HCT116 (cell line): Measurements from ENCODE around the gene SWAP70. TPM values are rescaled to one million over a fixed set of nuclear protein-coding genes. Genes with fewer than 3 reads are reported as not detected.

Experiments used
- ATAC-seq: fragments of 200-7000 bp; cut with Tn5 transposase; 2 replicates; pipeline ENCODE4 v1.9.1; 2020; ENCODE audit warnings: mild to moderate bottlenecking, moderate library complexity
- BruUV-seq: library from RNA; stranded (reverse); fragments of 400-500 nt; replicated peaks from 2 replicates; lab custom pipeline; 2021; lab: Mats Ljungman, UMichigan
- CTCF ChIA-PET: fragments of 300-600 bp; sonication (Branson Sonifier 250); formaldehyde crosslinking; loops from one replicate; lab custom pipeline; 2021; ENCODE audit warnings: antibody characterized with exemption; lab: Charles Lee
- POLR2A ChIA-PET: fragments of 300-600, 350-600 bp; sonication (Branson Sonifier 250); formaldehyde crosslinking; loops from one replicate; lab custom pipeline; 2021; ENCODE audit warnings: antibody characterized with exemption; lab: Charles Lee
- RAD21 ChIA-PET, 2 experiments: fragments of 300-600 bp; sonication (Branson Sonifier 250); formaldehyde crosslinking; loops; one replicate each; lab custom pipeline; 2023; ENCODE audit warnings: low total read pairs in 2 of 2; ENCODE audit not compliant: uncharacterized antibody in 2 of 2, unreplicated experiment in 2 of 2, low non-redundant PET in 1 of 2; lab: Charles Lee
- DNase-seq: peaks from one replicate; pipeline ENCODE4 v3.0.0-alpha.2; 2010; ENCODE audit warnings: low read depth, low spot score
- H2AFZ ChIP-seq: fragments of 200-600 bp; shearing (Covaris generic), sonication (generic); 2 replicates; pipeline ENCODE4 v1.6.1; 2017; ENCODE audit warnings: low read depth, mixed run types, mixed read lengths, antibody characterized with exemption, low read length; ENCODE audit not compliant: poor library complexity, severe bottlenecking
- H3K27ac ChIP-seq: 2 replicates; pipeline ENCODE4 v1.5.1; 2012; ENCODE audit warnings: low read depth, low read length
- H3K27me3 ChIP-seq: fragments of 200-600 bp; sonication (generic); 2 replicates; pipeline ENCODE4 v1.6.1; 2016; ENCODE audit warnings: mixed run types, low read length, mixed read lengths; ENCODE audit not compliant: insufficient read depth
- H3K36me3 ChIP-seq, 2 experiments: fragments of 200-500 bp in 1 of 2; fragments of 200-600 bp in 1 of 2; sonication (Bioruptor generic) in 1 of 2; sonication (generic) in 1 of 2; 2 replicates each; pipeline versions ENCODE4 v1.5.1 to v1.6.1; 2014 to 2016; ENCODE audit warnings: low read length in 2 of 2, inconsistent platforms in 1 of 2, mixed read lengths in 1 of 2, mixed run types in 1 of 2; ENCODE audit not compliant: insufficient read depth in 2 of 2, control insufficient read depth in 1 of 2
- H3K4me1 ChIP-seq, 2 experiments: fragments of 200-600 bp in 1 of 2; sonication (generic) in 1 of 2; 2 replicates each; pipeline versions ENCODE4 v1.5.1 to v1.6.1; 2012 to 2017; ENCODE audit warnings: low read length in 2 of 2, inconsistent platforms in 1 of 2, mild to moderate bottlenecking in 1 of 2, mixed read lengths in 1 of 2, mixed run types in 1 of 2, moderate library complexity in 1 of 2; ENCODE audit not compliant: insufficient read depth in 2 of 2, control insufficient read depth in 1 of 2
- H3K4me2 ChIP-seq: fragments of 200-600 bp; sonication (generic); 2 replicates; pipeline ENCODE4 v1.6.1; 2017; ENCODE audit warnings: mixed run types, low read length, mixed read lengths
- H3K4me3 ChIP-seq, 2 experiments: fragments of 200-600 bp in 1 of 2; sonication (generic) in 1 of 2; replicated peaks in 1 of 2; 2 replicates each; pipeline ENCODE4 v1.5.1; 2011 to 2016; ENCODE audit warnings: low read length in 2 of 2, control low read depth in 1 of 2, low read depth in 1 of 2, mild to moderate bottlenecking in 1 of 2, mixed read lengths in 1 of 2, mixed run types in 1 of 2
- H3K79me2 ChIP-seq: fragments of 200-600 bp; sonication (generic); 2 replicates; pipeline ENCODE4 v1.6.1; 2017; ENCODE audit warnings: mild to moderate bottlenecking, mixed run types, low read length, moderate library complexity, mixed read lengths; ENCODE audit not compliant: insufficient read depth
- H3K9ac ChIP-seq: fragments of 200-600 bp; sonication (generic); 2 replicates; pipeline ENCODE4 v1.6.1; 2016; ENCODE audit warnings: low read length, mixed read lengths
- H3K9me2 ChIP-seq: fragments of 200-600 bp; sonication (generic), shearing (Covaris generic); 2 replicates; pipeline ENCODE4 v1.6.1; 2017; ENCODE audit warnings: mixed run types, mild to moderate bottlenecking, moderate library complexity; ENCODE audit not compliant: insufficient read depth
- H3K9me3 ChIP-seq, 2 experiments: fragments of 200-500 bp in 1 of 2; fragments of 200-600 bp in 1 of 2; sonication (Bioruptor generic) in 1 of 2; sonication (generic) in 1 of 2; 2 replicates each; pipeline ENCODE4 v1.6.1; 2014 to 2017; ENCODE audit warnings: low read length in 2 of 2, mixed read lengths in 2 of 2, inconsistent platforms in 1 of 2, low read depth in 1 of 2, mild to moderate bottlenecking in 1 of 2, mixed run types in 1 of 2, moderate library complexity in 1 of 2; ENCODE audit not compliant: control insufficient read depth in 1 of 2, insufficient read depth in 1 of 2
- H4K20me1 ChIP-seq: fragments of 200-600 bp; sonication (generic), shearing (Covaris generic); 2 replicates; pipeline ENCODE4 v1.6.1; 2017; ENCODE audit warnings: mixed run types, mild to moderate bottlenecking, moderate library complexity; ENCODE audit not compliant: insufficient read depth
- CBX3 ChIP-seq: IDR thresholded peaks from 2 replicates; pipeline ENCODE4 v1.6.1; 2012; ENCODE audit warnings: low read depth
- CEBPB ChIP-seq: IDR thresholded peaks from 2 replicates; pipeline ENCODE4 v1.6.1; 2012; ENCODE audit warnings: low read depth
- ELF1 ChIP-seq: IDR thresholded peaks from 2 replicates; pipeline ENCODE4 v1.6.1; 2012; ENCODE audit warnings: low read depth, borderline replicate concordance
- EZH2phosphoT487 ChIP-seq: fragments of 200-600 bp; IDR thresholded peaks from 2 replicates; pipeline ENCODE4 v1.6.1; 2018; ENCODE audit warnings: antibody characterized with exemption, borderline replicate concordance
- RAD21 ChIP-seq: IDR thresholded peaks from 2 replicates; pipeline ENCODE4 v1.6.1; 2012; ENCODE audit warnings: low read depth, mild to moderate bottlenecking
- SIN3A ChIP-seq: IDR thresholded peaks from 2 replicates; pipeline ENCODE4 v1.6.1; 2012; ENCODE audit warnings: low read depth
- SP1 ChIP-seq: IDR thresholded peaks from 2 replicates; pipeline ENCODE4 v1.6.1; 2012; ENCODE audit warnings: low read depth
- TCF7L2 ChIP-seq: IDR thresholded peaks from 2 replicates; pipeline ENCODE4 v1.7.0; 2011; ENCODE audit warnings: borderline replicate concordance, inconsistent platforms; ENCODE audit not compliant: insufficient read depth, insufficient read length; ENCODE audit errors: extremely low read depth
- YY1 ChIP-seq: IDR thresholded peaks from 2 replicates; pipeline ENCODE4 v1.6.1; 2011; ENCODE audit warnings: low read length, low read depth, moderate library complexity, mild to moderate bottlenecking; ENCODE audit not compliant: insufficient replicate concordance; ENCODE audit errors: extremely low read depth
- ZFX ChIP-seq: fragments of 450-650 bp; IDR thresholded peaks from 2 replicates; pipeline ENCODE4 v1.6.1; 2017
- intact Hi-C: fragments of 100-400 bp; cut with micrococcal nuclease; formaldehyde crosslinking; loops from 2 replicates; pipeline ENCODE4 v1.10.0; 2022
- total RNA-seq: library from RNA; stranded (reverse); gene quantifications from one replicate; pipeline ENCODE4 v1.2.1, GENCODE V29; 2021; ENCODE audit not compliant: unreplicated experiment
- TF ChIP-seq, protein P1 (sequence below): IDR thresholded peaks from 2 replicates; pipeline ENCODE4 v1.6.1; 2011; ENCODE audit warnings: mild to moderate bottlenecking, low read length, moderate library complexity; ENCODE audit not compliant: insufficient replicate concordance; ENCODE audit errors: extremely low read depth
- TF ChIP-seq, protein P2 (sequence below): IDR thresholded peaks from 2 replicates; pipeline ENCODE4 v1.6.1; 2012

The SWAP70 gene
- total RNA-seq, 1 experiment from 2014 or later, result 20.6 TPM

DNA sequence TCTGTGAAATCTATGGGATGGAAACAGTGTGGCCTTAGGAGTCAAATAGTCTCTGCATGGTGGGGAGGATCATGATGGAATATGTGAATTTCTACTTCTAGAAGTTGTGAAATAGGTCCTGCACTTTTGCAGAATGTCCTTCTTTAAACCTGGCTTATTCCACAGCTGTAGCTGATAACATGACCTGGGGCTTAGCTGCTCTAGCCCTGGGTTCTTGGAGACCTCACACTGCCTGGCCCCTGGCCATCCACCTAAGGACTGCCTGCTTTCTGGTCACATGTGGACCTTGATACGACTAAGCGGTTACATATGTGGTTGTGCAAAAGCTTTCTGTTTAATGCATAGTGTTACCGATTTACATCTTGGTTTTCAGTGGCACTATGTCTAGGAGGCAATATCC lies 88.2 kb downstream of the SWAP70 start (continued):
- no peak for TF ChIP-seq YY1
- no peak for TF ChIP-seq SIN3A
- TF ChIP-seq ZFX, result no peak
- no peak for TF ChIP-seq EZH2phosphoT487
- TF ChIP-seq, all 23 proteins: peak for 0

DNA sequence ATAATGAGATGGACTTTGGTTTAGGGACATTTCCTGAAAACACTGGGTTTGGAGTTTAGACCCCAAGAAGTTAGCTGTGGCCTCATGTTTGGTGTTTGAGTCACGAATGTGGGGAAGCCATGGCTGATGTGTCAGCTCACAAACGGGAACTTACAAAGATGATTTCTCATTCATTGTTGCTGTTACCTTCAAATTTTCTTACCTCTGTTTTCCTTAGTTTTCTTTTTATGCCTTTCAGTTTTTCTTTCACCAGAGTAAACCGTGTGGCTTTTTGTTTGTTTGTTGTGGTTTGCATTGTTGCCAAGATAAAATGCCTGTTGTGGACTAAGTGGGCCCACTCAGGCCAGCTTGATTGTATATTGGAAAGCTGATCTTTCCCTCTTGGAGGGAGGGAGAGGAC lies 89.1 kb downstream of the SWAP70 start:
- BruUV-seq, result no TSS peak
- Histone ChIP-seq H3K27me3 (no peaks in the 10 kb centered on the region), H3K4me2 (no peak overlapping the region), H3K4me3 (no peak overlapping the region), H3K36me3 (no peaks in the 10 kb centered on the region), H3K9me3 (no peaks in the 10 kb centered on the region), H3K27ac (no peak overlapping the region), H3K9me2 (no peaks in the 10 kb centered on the region), H2AFZ (no peak overlapping the region), H3K4me1 (peaks cover 9 to 15% of the 10 kb centered on the region in 2 experiments; a peak in 3 of 4 replicates), H4K20me1 (no peaks in the 10 kb centered on the region), H3K79me2 (no peaks in the 10 kb centered on the region), H3K9ac (no peak overlapping the region)
- ChIA-PET POLR2A (no interaction called here), RAD21 (no interaction called here), CTCF (no interaction called here)
- ATAC-seq, result no peak
- TF ChIP-seq CBX3, result no peak
- no peak for TF ChIP-seq TCF7L2
- no peak for DNase-seq
- intact Hi-C loops, result no loop called here

DNA sequence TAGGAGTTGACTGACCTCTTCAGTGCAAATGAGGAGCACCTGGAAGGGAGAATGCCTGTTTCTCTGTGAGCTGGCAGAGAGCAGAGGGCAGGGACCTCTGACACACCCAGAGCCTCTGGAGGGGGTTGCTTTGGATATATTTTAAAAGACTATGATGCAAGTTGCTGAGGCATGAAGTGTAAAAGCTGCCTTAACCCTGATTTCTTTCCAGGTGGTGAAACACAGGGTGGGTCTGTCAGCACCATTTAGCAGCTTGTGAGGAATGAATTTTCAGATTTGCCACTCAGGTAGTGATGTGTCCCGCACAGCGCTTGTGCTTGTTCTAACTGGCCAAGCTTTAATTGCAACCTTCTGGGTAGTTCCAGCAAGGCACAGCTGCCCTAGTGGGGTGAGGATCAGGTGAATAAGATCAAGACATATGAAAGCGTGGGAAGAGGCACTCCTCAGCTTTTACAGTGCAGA lies 90.2 kb downstream of the SWAP70 start:
- H3K9me3 ChIP-seq, result no peaks in the 10 kb centered on the region
- no peak overlapping the region for H3K9ac ChIP-seq
- no peak overlapping the region for H3K4me3 ChIP-seq
- peaks cover 6 to 22% of the 10 kb centered on the region in 2 experiments; a peak in 3 of 4 replicates for H3K4me1 ChIP-seq
- H3K27me3 ChIP-seq, result no peaks in the 10 kb centered on the region
- intact Hi-C loops, result no loop called here
- ChIA-PET POLR2A (interaction anchor here (0.6 kb wide), 1 partner anchor 551 kb away, joined by 3 read pairs; the partner anchor contains the start of gene ADM), CTCF (interaction anchor here (1.0 kb wide), 1 partner anchor 554 kb away, joined by 3 read pairs; no protein-coding TSS in a partner anchor), RAD21 (no interaction called here)
- BruUV-seq, result no TSS peak
- no peak overlapping the region for H3K4me2 ChIP-seq
- DNase-seq, result no peak
- no peak for ATAC-seq
- TF ChIP-seq ELF1, result no peak
- TF ChIP-seq, protein P1, sequence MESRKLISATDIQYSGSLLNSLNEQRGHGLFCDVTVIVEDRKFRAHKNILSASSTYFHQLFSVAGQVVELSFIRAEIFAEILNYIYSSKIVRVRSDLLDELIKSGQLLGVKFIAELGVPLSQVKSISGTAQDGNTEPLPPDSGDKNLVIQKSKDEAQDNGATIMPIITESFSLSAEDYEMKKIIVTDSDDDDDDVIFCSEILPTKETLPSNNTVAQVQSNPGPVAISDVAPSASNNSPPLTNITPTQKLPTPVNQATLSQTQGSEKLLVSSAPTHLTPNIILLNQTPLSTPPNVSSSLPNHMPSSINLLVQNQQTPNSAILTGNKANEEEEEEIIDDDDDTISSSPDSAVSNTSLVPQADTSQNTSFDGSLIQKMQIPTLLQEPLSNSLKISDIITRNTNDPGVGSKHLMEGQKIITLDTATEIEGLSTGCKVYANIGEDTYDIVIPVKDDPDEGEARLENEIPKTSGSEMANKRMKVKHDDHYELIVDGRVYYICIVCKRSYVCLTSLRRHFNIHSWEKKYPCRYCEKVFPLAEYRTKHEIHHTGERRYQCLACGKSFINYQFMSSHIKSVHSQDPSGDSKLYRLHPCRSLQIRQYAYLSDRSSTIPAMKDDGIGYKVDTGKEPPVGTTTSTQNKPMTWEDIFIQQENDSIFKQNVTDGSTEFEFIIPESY, result no peak
- no peak for TF ChIP-seq RAD21
- TF ChIP-seq, protein P2, sequence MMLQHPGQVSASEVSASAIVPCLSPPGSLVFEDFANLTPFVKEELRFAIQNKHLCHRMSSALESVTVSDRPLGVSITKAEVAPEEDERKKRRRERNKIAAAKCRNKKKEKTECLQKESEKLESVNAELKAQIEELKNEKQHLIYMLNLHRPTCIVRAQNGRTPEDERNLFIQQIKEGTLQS, result no peak
- TF ChIP-seq SP1, result no peak
- no peak for TF ChIP-seq ZFX
- TF ChIP-seq CEBPB, result no peak
- no peaks in the 10 kb centered on the region for H4K20me1 ChIP-seq
- no peak overlapping the region for H3K27ac ChIP-seq
- H3K36me3 ChIP-seq, result no peaks in the 10 kb centered on the region
- no peaks in the 10 kb centered on the region for H3K9me2 ChIP-seq
- no peaks in the 10 kb centered on the region for H3K79me2 ChIP-seq
- H2AFZ ChIP-seq, result no peak overlapping the region
